ENCODE results near the gene MAP3K6. TPM values are rescaled to one million over a fixed set of nuclear protein-coding genes. Genes with fewer than 3 reads are reported as not detected.

Gene MAP3K6
- total and polyA plus RNA-seq, 7 experiments from 2014 or later, result 5.9 to 17.0 (median 14.2) TPM

- no peaks in the 10 kb centered on the region for H3K9me3 ChIP-seq (ENCODE audit: control insufficient read depth in 2 of 3, low read length in 3 of 3)
- peaks cover 24 to 31% of the 10 kb centered on the region in 2 donors for H3K4me1 ChIP-seq (ENCODE audit: control insufficient read depth in 2 of 2, insufficient read depth in 2 of 2, low read length in 2 of 2)
- Mint-ChIP-seq H3K9me3 (no peaks in the 10 kb centered on the region), H3K27ac (peak overlapping the region in 2 of 9 donors; percentile 18 to 33), H3K4me1 (peaks cover 7 to 37% (median 29%) of the 10 kb centered on the region in 7 donors), H3K36me3 (peaks cover 0 to 5% (median 0%) of the 10 kb centered on the region in 5 donors), H3K27me3 (no peaks in the 10 kb centered on the region), H3K4me3 (peak overlapping the region in 1 of 10 donors; percentile 45)
- peaks cover 0 to 28% (median 5%) of the 10 kb centered on the region in 3 experiments for H3K36me3 ChIP-seq (ENCODE audit: control insufficient read depth in 2 of 3, insufficient read depth in 3 of 3, low read length in 3 of 3)
- no peak overlapping the region for H3K4me3 ChIP-seq (ENCODE audit: low read length)
- DNase-seq, result no peak
- H3K27ac ChIP-seq (ENCODE audit: low read depth, low read length), result no peak overlapping the region
- intact Hi-C loops (cut with micrococcal nuclease), result no loop called here
- no peak for ATAC-seq
- POLR2A ChIA-PET, result interaction anchor here (0.5 to 9.2 kb wide), 5 partner anchors 9 to 27 kb away, joined by 3 to 111 read pairs (median 4); partner anchors contain the start of gene SYTL1
- H3K27me3 ChIP-seq (ENCODE audit: control insufficient read depth in 2 of 2, insufficient read depth in 2 of 2, low read length in 2 of 2), result no peaks in the 10 kb centered on the region
- CTCF ChIA-PET, result interaction anchor here (0.5 kb wide), 1 partner anchor 33 kb away, joined by 3 read pairs; no protein-coding TSS in a partner anchor
Measured at GRCh38 chr1:27353166-27353565, 13.6 kb downstream of the MAP3K6 start.

GRCh38 chr1:27351541-27352107 is 15.1 kb downstream of the MAP3K6 start:
- Mint-ChIP-seq H3K27me3 (no peaks in the 10 kb centered on the region), H3K4me1 (peaks cover 7 to 32% (median 25%) of the 10 kb centered on the region in 7 donors), H3K27ac (peak overlapping the region in 5 of 9 donors; percentile 14 to 74 (median 41)), H3K9me3 (no peaks in the 10 kb centered on the region), H3K36me3 (peaks cover 0 to 12% (median 3%) of the 10 kb centered on the region in 5 donors), H3K4me3 (no peak overlapping the region)
- ChIA-PET POLR2A (interaction anchor here (0.8 to 9.2 kb wide), 2 partner anchors 7 to 18 kb away, joined by 3 to 111 read pairs; partner anchors contain the start of gene SYTL1), CTCF (interaction anchor here (1.0 kb wide), 1 partner anchor 28 kb away, joined by 3 read pairs; no protein-coding TSS in a partner anchor)
- H3K27me3 ChIP-seq (ENCODE audit: control insufficient read depth in 2 of 2, insufficient read depth in 2 of 2, low read length in 2 of 2), result no peaks in the 10 kb centered on the region
- ATAC-seq (no peak), DNase-seq (no peak)
- H3K4me1 ChIP-seq (ENCODE audit: control insufficient read depth in 2 of 2, insufficient read depth in 2 of 2, low read length in 2 of 2), result peaks cover 11 to 17% of the 10 kb centered on the region in 2 donors
- no peak overlapping the region for H3K4me3 ChIP-seq (ENCODE audit: low read length)
- H3K36me3 ChIP-seq (ENCODE audit: control insufficient read depth in 2 of 3, insufficient read depth in 3 of 3, low read length in 3 of 3), result peaks cover 0 to 39% (median 8%) of the 10 kb centered on the region in 3 experiments
- intact Hi-C loops (cut with micrococcal nuclease), result no loop called here
- no peak overlapping the region for H3K27ac ChIP-seq (ENCODE audit: low read depth, low read length)
- H3K9me3 ChIP-seq (ENCODE audit: control insufficient read depth in 2 of 3, low read length in 3 of 3), result no peaks in the 10 kb centered on the region

GRCh38 chr1:27350663-27351540 is 15.9 kb downstream of the MAP3K6 start:
- no peaks in the 10 kb centered on the region for H3K9me3 ChIP-seq (ENCODE audit: control insufficient read depth in 2 of 3, low read length in 3 of 3)
- ChIA-PET POLR2A (interaction anchor here (0.8 to 9.2 kb wide), 3 partner anchors 7 to 17 kb away, joined by 3 to 111 read pairs (median 3); partner anchors contain the start of gene SYTL1), CTCF (interaction anchor here (1.0 to 1.7 kb wide), 2 partner anchors 19 to 28 kb away, joined by 3 to 8 read pairs; no protein-coding TSS in a partner anchor)
- intact Hi-C loops (cut with micrococcal nuclease), result no loop called here
- H3K27me3 ChIP-seq (ENCODE audit: control insufficient read depth in 2 of 2, insufficient read depth in 2 of 2, low read length in 2 of 2), result no peaks in the 10 kb centered on the region
- Mint-ChIP-seq H3K4me1 (peaks cover 12 to 31% (median 27%) of the 10 kb centered on the region in 7 donors), H3K9me3 (no peaks in the 10 kb centered on the region), H3K27me3 (no peaks in the 10 kb centered on the region), H3K4me3 (peak overlapping the region in 1 of 10 donors; percentile 18), H3K27ac (peak overlapping the region in 2 of 9 donors; percentile 17 to 51), H3K36me3 (peaks cover 4 to 16% (median 6%) of the 10 kb centered on the region in 5 donors)
- peaks cover 6 to 9% of the 10 kb centered on the region in 2 donors for H3K4me1 ChIP-seq (ENCODE audit: control insufficient read depth in 2 of 2, insufficient read depth in 2 of 2, low read length in 2 of 2)
- no peak for DNase-seq
- H3K4me3 ChIP-seq (ENCODE audit: low read length), result no peak overlapping the region
- H3K36me3 ChIP-seq (ENCODE audit: control insufficient read depth in 2 of 3, insufficient read depth in 3 of 3, low read length in 3 of 3), result peaks cover 0 to 44% (median 8%) of the 10 kb centered on the region in 3 experiments
- ATAC-seq, result no peak
- no peak overlapping the region for H3K27ac ChIP-seq (ENCODE audit: low read depth, low read length)

- H3K4me3 ChIP-seq (ENCODE audit: low read length), result no peak overlapping the region
- Mint-ChIP-seq H3K36me3 (peaks cover 4 to 14% (median 6%) of the 10 kb centered on the region in 5 donors), H3K9me3 (no peaks in the 10 kb centered on the region), H3K4me3 (peak overlapping the region in 1 of 10 donors; percentile 69), H3K27ac (no peak overlapping the region), H3K27me3 (no peaks in the 10 kb centered on the region), H3K4me1 (peaks cover 5 to 28% (median 23%) of the 10 kb centered on the region in 7 donors)
- intact Hi-C loops (cut with micrococcal nuclease), result loop anchor here in 1 of 2 donors (1.0 kb wide), 1 partner anchor 9 kb away; no protein-coding TSS in a partner anchor
- peaks cover 0 to 49% (median 8%) of the 10 kb centered on the region in 3 experiments for H3K36me3 ChIP-seq (ENCODE audit: control insufficient read depth in 2 of 3, insufficient read depth in 3 of 3, low read length in 3 of 3)
- ATAC-seq, result peak; percentile 79
- POLR2A ChIA-PET, result interaction anchor here (0.7 to 1.3 kb wide), 4 partner anchors 9 to 27 kb away, joined by 3 to 5 read pairs (median 3); partner anchors contain the start of gene SYTL1
- no peaks in the 10 kb centered on the region for H3K9me3 ChIP-seq (ENCODE audit: control insufficient read depth in 2 of 3, low read length in 3 of 3)
- H3K27me3 ChIP-seq (ENCODE audit: control insufficient read depth in 2 of 2, insufficient read depth in 2 of 2, low read length in 2 of 2), result no peaks in the 10 kb centered on the region
- CTCF ChIA-PET, result interaction anchor here (1.7 kb wide), 1 partner anchor 18 kb away, joined by 8 read pairs; no protein-coding TSS in a partner anchor
- DNase-seq, result no peak
- H3K4me1 ChIP-seq (ENCODE audit: control insufficient read depth in 2 of 2, insufficient read depth in 2 of 2, low read length in 2 of 2), result peaks cover 0 to 7% of the 10 kb centered on the region in 2 donors
- peak overlapping the region; percentile 70 for H3K27ac ChIP-seq (ENCODE audit: low read depth, low read length)
Measured at GRCh38 chr1:27349784-27350662, 16.7 kb downstream of the MAP3K6 start.

- Histone ChIP-seq H3K36me3 (ENCODE audit: control insufficient read depth in 2 of 3, insufficient read depth in 3 of 3, low read length in 3 of 3) (peaks cover 0 to 52% (median 8%) of the 10 kb centered on the region in 3 experiments), H3K27me3 (ENCODE audit: control insufficient read depth in 2 of 2, insufficient read depth in 2 of 2, low read length in 2 of 2) (no peaks in the 10 kb centered on the region), H3K4me1 (ENCODE audit: control insufficient read depth in 2 of 2, insufficient read depth in 2 of 2, low read length in 2 of 2) (peaks cover 0 to 14% of the 10 kb centered on the region in 2 donors), H3K27ac (ENCODE audit: low read depth, low read length) (peak overlapping the region; percentile 70), H3K9me3 (ENCODE audit: control insufficient read depth in 2 of 3, low read length in 3 of 3) (no peaks in the 10 kb centered on the region), H3K4me3 (ENCODE audit: low read length) (peak overlapping the region; percentile 50)
- ATAC-seq (peak; percentile 88), DNase-seq (peak in 3 of 9 donors; percentile 26 to 38 (median 36))
- ChIA-PET CTCF (interaction anchor here (1.6 to 1.7 kb wide), 2 partner anchors 8 to 17 kb away, joined by 7 to 8 read pairs; no protein-coding TSS in a partner anchor), POLR2A (interaction anchor here (0.7 to 1.3 kb wide), 3 partner anchors 11 to 26 kb away, joined by 3 to 5 read pairs (median 3); no protein-coding TSS in a partner anchor)
- H3K4me3 Mint-ChIP-seq, result peak overlapping the region; percentile 19 to 74 (median 62)
- H3K9me3 Mint-ChIP-seq, result no peaks in the 10 kb centered on the region
- H3K27ac Mint-ChIP-seq, result peak overlapping the region in 4 of 9 donors; percentile 42 to 62 (median 52)
- intact Hi-C loops (cut with micrococcal nuclease), result loop anchor here in 1 of 2 donors (1.0 kb wide), 1 partner anchor 8 kb away; no protein-coding TSS in a partner anchor
- no peaks in the 10 kb centered on the region for H3K27me3 Mint-ChIP-seq
- H3K4me1 Mint-ChIP-seq, result peaks cover 5 to 32% (median 29%) of the 10 kb centered on the region in 7 donors
- H3K36me3 Mint-ChIP-seq, result peaks cover 4 to 18% (median 6%) of the 10 kb centered on the region in 5 donors
Measured at GRCh38 chr1:27348861-27349783, 17.6 kb downstream of the MAP3K6 start.
